ENCODE measurements around the gene NNT.

NNT gene

GRCh38 chr5:43649256-43649655 lies 46.3 kb downstream of the NNT start:
- ChIA-PET POLR2A (ENCODE audit: low non-redundant PET) (no interaction called here), CTCF (interaction anchor here (0.6 kb wide), 1 partner anchor 1815 kb away, joined by 3 read pairs; no protein-coding TSS in a partner anchor)
- DNase-seq (ENCODE audit: low spot score), result no peak
- H3K27ac ChIP-seq, result no peak overlapping the region
- TF ChIP-seq CTCF (conservative IDR thresholded peaks at IDR 0.05; ENCODE audit: low read depth), result no peak

- DNase-seq (ENCODE audit: low spot score), result no peak
- POLR2A ChIA-PET (ENCODE audit: low non-redundant PET), result no interaction called here
- no peak for TF ChIP-seq CTCF (conservative IDR thresholded peaks at IDR 0.05; ENCODE audit: low read depth)
- no peak overlapping the region for H3K27ac ChIP-seq
- CTCF ChIA-PET, result interaction anchor here (0.6 to 0.9 kb wide), 4 partner anchors 16 to 744 kb away, joined by 4 to 5 read pairs (median 4); no protein-coding TSS in a partner anchor
These were observed 49.7 kb downstream of the NNT start for GRCh38 chr5:43652537-43653302.

- DNase-seq (ENCODE audit: low spot score), result no peak
- ChIA-PET CTCF (no interaction called here), POLR2A (ENCODE audit: low non-redundant PET) (no interaction called here)
- no peak for TF ChIP-seq CTCF (conservative IDR thresholded peaks at IDR 0.05; ENCODE audit: low read depth)
- H3K27ac ChIP-seq, result no peak overlapping the region
These were observed 55.5 kb downstream of the NNT start for GRCh38 chr5:43658509-43658908.

- no peak for DNase-seq (ENCODE audit: low spot score)
- no peak overlapping the region for H3K27ac ChIP-seq
- POLR2A ChIA-PET (ENCODE audit: low non-redundant PET), result no interaction called here
- TF ChIP-seq CTCF (conservative IDR thresholded peaks at IDR 0.05; ENCODE audit: low read depth), result no peak
- CTCF ChIA-PET, result no interaction called here
These were observed 56.1 kb downstream of the NNT start for GRCh38 chr5:43659075-43659474.

GRCh38 chr5:43661102-43661501 lies 58.1 kb downstream of the NNT start:
- POLR2A ChIA-PET (ENCODE audit: low non-redundant PET), result no interaction called here

GRCh38 chr5:43663916-43664315 lies 60.9 kb downstream of the NNT start:
- TF ChIP-seq CTCF (conservative IDR thresholded peaks at IDR 0.05; ENCODE audit: low read depth), result no peak
- DNase-seq (ENCODE audit: low spot score), result no peak
- CTCF ChIA-PET, result no interaction called here
- POLR2A ChIA-PET (ENCODE audit: low non-redundant PET), result no interaction called here
- no peak overlapping the region for H3K27ac ChIP-seq

More at GRCh38 chr5:43661102-43661501, 58.1 kb downstream of the NNT start:
- TF ChIP-seq CTCF (conservative IDR thresholded peaks at IDR 0.05; ENCODE audit: low read depth), result no peak; the same call in none of the 2 replicates
- CTCF ChIA-PET, result interaction anchor here (0.6 kb wide), 1 partner anchor 43 kb away, joined by 3 read pairs; no protein-coding TSS in a partner anchor
- H3K27ac ChIP-seq, result no peak overlapping the region
- DNase-seq (ENCODE audit: low spot score), result no peak

Measured in RWPE1 (cell line).